Measurements from ENCODE around the gene SLC25A38. TPM values are rescaled to one million over a fixed set of nuclear protein-coding genes. Genes with fewer than 3 reads are reported as not detected.
"Not testable (repeated sequence)": the region's sequence is repeated elsewhere in the genome, so short reads cannot be mapped to it uniquely, and the experiment has no call there.

The SLC25A38 gene
- total and polyA plus RNA-seq, 9 of the 15 experiments (the other 6 are each of a cell fraction or from before 2014, with no cell fraction given): 13.5 to 51.1 (median 30.6) TPM

- no peak for ATAC-seq
- no TSS peak for BruUV-seq (replicated peaks)
- Histone ChIP-seq H3K9ac (ENCODE audit: insufficient read depth in 1 of 2, low read depth in 2 of 2, low read length in 2 of 2) (no peak overlapping the region), H2AFZ (ENCODE audit: low read depth, low read length) (peak overlapping the region; percentile 28; the same call in 1 of the 2 replicates), H4K20me1 (replicated peaks; ENCODE audit: control insufficient read depth, insufficient read depth, low read length) (no peaks in the 10 kb centered on the region), H3K36me3 (ENCODE audit: control insufficient read depth, insufficient read depth, low read length) (no peaks in the 10 kb centered on the region), H3K27ac (ENCODE audit: extremely low read depth, low read depth, low read length) (no peak overlapping the region), H3K9me1 (ENCODE audit: control insufficient read depth, insufficient read depth, low read length) (no peaks in the 10 kb centered on the region), H3K79me2 (ENCODE audit: control insufficient read depth, insufficient read depth, low read length) (no peaks in the 10 kb centered on the region), H3K9me3 (replicated peaks; ENCODE audit: control insufficient read depth, insufficient read depth, low read depth, low read length) (no peaks in the 10 kb centered on the region), H3K4me3 (no peak overlapping the region), H3K4me2 (ENCODE audit: insufficient read depth, low read length) (no peak overlapping the region), H3K4me1 (replicated peaks in 1 of 2; ENCODE audit: control insufficient read depth in 2 of 2, insufficient read depth in 2 of 2, low read length in 2 of 2) (peaks cover 0 to 34% of the 10 kb centered on the region in 2 experiments; a peak in 3 of 5 replicates), H3K27me3 (ENCODE audit: control insufficient read depth in 2 of 2, insufficient read depth in 2 of 2, low read length in 2 of 2) (no peaks in the 10 kb centered on the region)
- FAIRE-seq: no peak
- in situ Hi-C loops (cut with MboI) (no loop called here), intact Hi-C loops (cut with micrococcal nuclease) (no loop called here)
- ChIA-PET CTCF (ENCODE audit: low intra/inter-chr PET ratio) (no interaction called here), POLR2A (interaction anchor here (0.6 to 1.0 kb wide), 4 partner anchors 12 to 91 kb away, joined by 3 to 4 read pairs (median 3); no protein-coding TSS in a partner anchor)
- 38% methylated on average over 5 of the region's 5 CpGs for WGBS (ENCODE audit: insufficient coverage, low coverage, missing lambda C conversion rate)
- no peak for TF ChIP-seq CREM (IDR thresholded peaks at IDR 0.05; ENCODE audit: low read depth)
- TF ChIP-seq RBFOX2 (IDR thresholded peaks at IDR 0.05; ENCODE audit: low read depth, low read length): no peak
- no peak for TF ChIP-seq RBM17 (IDR thresholded peaks at IDR 0.05; ENCODE audit: borderline replicate concordance, low read depth, low read length)
- TF ChIP-seq CBX8 (IDR thresholded peaks at IDR 0.05; ENCODE audit: borderline replicate concordance, extremely low read depth, low read depth, low read length, poor library complexity, severe bottlenecking): no peak
- peak; percentile 47; the same call in 1 of the 2 replicates for TF ChIP-seq TCF3 (CRISPR knock-in tag; IDR thresholded peaks at IDR 0.05)
- DNase-seq (ENCODE audit: extremely low read depth in 1 of 4, low spot score in 3 of 4): no peak
Measured at GRCh38 chr3:39350714-39351113, 32.5 kb upstream of the SLC25A38 start.

- ATAC-seq; H3K9me1 ChIP-seq (ENCODE audit: control insufficient read depth, insufficient read depth, low read length); H3K4me2 ChIP-seq (ENCODE audit: insufficient read depth, low read length); BruUV-seq (replicated peaks); H3K9me3 ChIP-seq (replicated peaks; ENCODE audit: control insufficient read depth, insufficient read depth, low read depth, low read length); H3K36me3 ChIP-seq (ENCODE audit: control insufficient read depth, insufficient read depth, low read length); H3K27ac ChIP-seq (ENCODE audit: extremely low read depth, low read depth, low read length); H4K20me1 ChIP-seq (replicated peaks; ENCODE audit: control insufficient read depth, insufficient read depth, low read length); H3K79me2 ChIP-seq (ENCODE audit: control insufficient read depth, insufficient read depth, low read length); CTCF ChIA-PET (ENCODE audit: low intra/inter-chr PET ratio); H3K27me3 ChIP-seq (ENCODE audit: control insufficient read depth in 2 of 2, insufficient read depth in 2 of 2, low read length in 2 of 2); in situ Hi-C loops (cut with MboI); DNase-seq (ENCODE audit: extremely low read depth in 1 of 4, low spot score in 3 of 4); H3K9ac ChIP-seq (ENCODE audit: insufficient read depth in 1 of 2, low read depth in 2 of 2, low read length in 2 of 2); H3K4me3 ChIP-seq; FAIRE-seq; intact Hi-C loops (cut with micrococcal nuclease): not testable (repeated sequence)
- POLR2A ChIA-PET: interaction anchor here (0.6 to 1.0 kb wide), 3 partner anchors 11 to 72 kb away, joined by 3 to 4 read pairs (median 3); no protein-coding TSS in a partner anchor
- H2AFZ ChIP-seq (ENCODE audit: low read depth, low read length): peak overlapping the region; percentile 28; the same call in 1 of the 2 replicates
- peaks cover 0 to 32% of the 10 kb centered on the region in 2 experiments; a peak in 3 of 5 replicates for H3K4me1 ChIP-seq (replicated peaks in 1 of 2; ENCODE audit: control insufficient read depth in 2 of 2, insufficient read depth in 2 of 2, low read length in 2 of 2)
- WGBS (ENCODE audit: insufficient coverage, low coverage, missing lambda C conversion rate): 13% methylated on average over 2 of the region's 2 CpGs
Measured at GRCh38 chr3:39351134-39351533, 32.0 kb upstream of the SLC25A38 start.

Data from K562 (cell line).